ENCODE data around the gene NECTIN4.

The NECTIN4 gene

DNA sequence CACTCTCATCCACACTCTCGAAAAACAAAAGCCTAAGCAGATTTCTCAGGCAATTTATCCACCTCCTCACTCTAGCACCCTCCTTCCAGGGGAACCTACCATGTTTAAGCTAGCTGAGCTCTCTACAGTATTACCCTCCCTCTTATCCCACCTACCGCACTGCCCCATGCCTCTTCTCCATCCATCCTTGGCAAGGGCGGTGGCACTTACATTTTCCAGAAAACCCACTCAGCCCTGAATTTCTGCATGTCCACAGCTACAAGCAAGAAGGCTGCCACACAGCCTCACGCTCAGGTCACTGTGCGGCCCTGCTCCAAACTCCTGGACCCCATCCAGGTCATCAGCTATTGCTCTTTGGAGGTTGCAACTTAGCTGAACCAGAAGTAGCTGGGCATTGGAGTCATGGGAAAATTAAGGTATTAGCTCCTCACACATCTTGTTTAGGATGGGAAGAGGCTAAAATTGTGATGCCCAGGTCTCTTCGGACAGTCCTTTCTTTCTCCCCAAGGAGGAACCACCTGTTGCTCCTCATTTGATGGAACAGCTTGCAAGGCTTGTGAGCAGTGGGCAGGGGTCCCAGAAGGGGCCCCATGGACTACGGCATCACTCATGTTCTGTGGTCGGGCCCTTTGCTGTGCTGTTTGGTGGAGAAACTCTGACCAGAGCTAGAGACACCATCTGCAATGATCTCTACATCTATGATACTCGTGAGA lies 9.9 kb upstream of the NECTIN4 start:
- H3K79me2 ChIP-seq (ENCODE audit: insufficient read depth, low read length): peaks cover 17% of the 10 kb centered on the region
- H3K9me3 ChIP-seq (ENCODE audit: insufficient read depth, low read length, severe bottlenecking): no peaks in the 10 kb centered on the region
- no peak overlapping the region for H3K27ac ChIP-seq (ENCODE audit: low read length)
- no peak for ATAC-seq (ENCODE audit: insufficient read depth, low read depth)
- H3K9ac ChIP-seq (ENCODE audit: low read depth, low read length): no peak overlapping the region
- H3K4me3 ChIP-seq (ENCODE audit: low read depth in 1 of 2, low read length in 2 of 2): peak overlapping the region in 1 of 2 experiments; percentile 64; a peak in 2 of 4 replicates
- TF ChIP-seq EZH2 (IDR thresholded peaks at IDR 0.05; ENCODE audit: borderline replicate concordance, low read depth, low read length, severe bottlenecking): no peak
- TF ChIP-seq, protein P1, sequence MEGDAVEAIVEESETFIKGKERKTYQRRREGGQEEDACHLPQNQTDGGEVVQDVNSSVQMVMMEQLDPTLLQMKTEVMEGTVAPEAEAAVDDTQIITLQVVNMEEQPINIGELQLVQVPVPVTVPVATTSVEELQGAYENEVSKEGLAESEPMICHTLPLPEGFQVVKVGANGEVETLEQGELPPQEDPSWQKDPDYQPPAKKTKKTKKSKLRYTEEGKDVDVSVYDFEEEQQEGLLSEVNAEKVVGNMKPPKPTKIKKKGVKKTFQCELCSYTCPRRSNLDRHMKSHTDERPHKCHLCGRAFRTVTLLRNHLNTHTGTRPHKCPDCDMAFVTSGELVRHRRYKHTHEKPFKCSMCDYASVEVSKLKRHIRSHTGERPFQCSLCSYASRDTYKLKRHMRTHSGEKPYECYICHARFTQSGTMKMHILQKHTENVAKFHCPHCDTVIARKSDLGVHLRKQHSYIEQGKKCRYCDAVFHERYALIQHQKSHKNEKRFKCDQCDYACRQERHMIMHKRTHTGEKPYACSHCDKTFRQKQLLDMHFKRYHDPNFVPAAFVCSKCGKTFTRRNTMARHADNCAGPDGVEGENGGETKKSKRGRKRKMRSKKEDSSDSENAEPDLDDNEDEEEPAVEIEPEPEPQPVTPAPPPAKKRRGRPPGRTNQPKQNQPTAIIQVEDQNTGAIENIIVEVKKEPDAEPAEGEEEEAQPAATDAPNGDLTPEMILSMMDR (IDR thresholded peaks at IDR 0.05; ENCODE audit: borderline replicate concordance, extremely low read depth, low read length, poor library complexity, severe bottlenecking): no peak
- peaks cover 36% of the 10 kb centered on the region for H3K36me3 ChIP-seq (ENCODE audit: insufficient read depth, low read length)
- peak overlapping the region; percentile 89 for H3K4me2 ChIP-seq (ENCODE audit: insufficient read depth, low read length)
- peaks cover 24% of the 10 kb centered on the region for H3K4me1 ChIP-seq (ENCODE audit: insufficient read depth, low read length)
- no peak overlapping the region for H2AFZ ChIP-seq (ENCODE audit: low read depth, low read length)
- DNase-seq: no peak
- H4K20me1 ChIP-seq (ENCODE audit: insufficient read depth, low read length): peaks cover 14% of the 10 kb centered on the region
- H3K27me3 ChIP-seq (ENCODE audit: insufficient read depth, low read length, poor library complexity): no peaks in the 10 kb centered on the region

DNA sequence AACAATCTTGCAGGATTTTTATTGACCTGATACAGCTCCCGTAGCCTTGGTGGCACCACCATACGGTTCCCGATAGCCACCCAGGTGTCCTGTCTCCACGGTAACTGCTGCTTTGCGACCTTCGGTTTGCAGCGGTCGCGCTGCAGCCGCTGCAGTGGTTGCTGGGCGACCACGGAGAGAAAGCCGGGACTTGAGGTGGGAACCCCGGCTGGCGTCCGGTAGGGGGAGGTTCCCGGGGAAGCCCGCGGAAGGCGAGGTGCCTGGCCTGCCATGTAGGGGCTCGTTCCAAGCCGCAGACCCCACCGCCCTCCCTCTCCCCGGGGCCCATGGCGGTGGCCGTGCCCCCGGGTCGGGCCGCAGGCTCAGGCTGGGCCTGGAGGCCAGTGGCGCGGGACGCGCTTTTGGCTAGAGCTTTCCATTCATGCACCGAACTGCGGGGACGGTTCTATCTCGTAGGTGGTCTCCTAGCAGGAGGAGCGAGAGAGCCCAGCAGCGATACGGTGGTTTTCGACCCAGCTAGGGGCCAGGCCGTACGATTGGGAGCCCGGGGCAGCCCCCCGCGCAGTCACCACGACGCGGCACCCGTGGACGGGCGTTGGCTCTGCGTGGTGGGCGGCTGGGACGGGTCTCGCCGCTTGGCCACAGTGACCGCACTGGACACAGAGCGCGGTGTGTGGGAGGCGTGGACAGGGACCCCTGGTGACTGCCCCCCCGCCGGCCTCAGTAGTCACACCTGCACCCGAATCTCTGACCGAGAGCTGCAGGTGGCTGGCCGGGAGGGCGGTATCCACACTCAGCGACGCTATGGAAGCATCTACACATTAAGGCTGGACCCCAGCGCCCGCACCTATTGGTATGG lies 9.1 kb upstream of the NECTIN4 start, which contains the start of gene KLHDC9:
Gene KLHDC9 (plus strand): TSS at position 152 of the 859 bp plus-strand sequence. CDS start 175 bp downstream, at position 327.
- peak within 1 kb of the TSS; percentile 65 for H3K27ac ChIP-seq (ENCODE audit: low read length)
- H3K4me1 ChIP-seq (ENCODE audit: insufficient read depth, low read length): peaks cover 24% of the 10 kb centered on the region
- DNase-seq (peak; percentile 89), ATAC-seq (ENCODE audit: insufficient read depth, low read depth) (peak; percentile 87)
- peak within 1 kb of the TSS; percentile 57 for H3K9ac ChIP-seq (ENCODE audit: low read depth, low read length)
- H3K36me3 ChIP-seq (ENCODE audit: insufficient read depth, low read length): peaks cover 31% of the 10 kb centered on the region
- TF ChIP-seq, protein P1 (IDR thresholded peaks at IDR 0.05; ENCODE audit: borderline replicate concordance, extremely low read depth, low read length, poor library complexity, severe bottlenecking): peak; percentile 26
- no peak for TF ChIP-seq EZH2 (IDR thresholded peaks at IDR 0.05; ENCODE audit: borderline replicate concordance, low read depth, low read length, severe bottlenecking)
- H2AFZ ChIP-seq (ENCODE audit: low read depth, low read length): peak within 1 kb of the TSS; percentile 73
- H4K20me1 ChIP-seq (ENCODE audit: insufficient read depth, low read length): peaks cover 14% of the 10 kb centered on the region
- H3K27me3 ChIP-seq (ENCODE audit: insufficient read depth, low read length, poor library complexity): no peaks in the 10 kb centered on the region
- H3K9me3 ChIP-seq (ENCODE audit: insufficient read depth, low read length, severe bottlenecking): no peaks in the 10 kb centered on the region
- peaks cover 10% of the 10 kb centered on the region for H3K79me2 ChIP-seq (ENCODE audit: insufficient read depth, low read length)
- peak within 1 kb of the TSS; percentile 19 to 64; a peak in 3 of 4 replicates for H3K4me3 ChIP-seq (ENCODE audit: low read depth in 1 of 2, low read length in 2 of 2)
- H3K4me2 ChIP-seq (ENCODE audit: insufficient read depth, low read length): peak within 1 kb of the TSS; percentile 89

DNA sequence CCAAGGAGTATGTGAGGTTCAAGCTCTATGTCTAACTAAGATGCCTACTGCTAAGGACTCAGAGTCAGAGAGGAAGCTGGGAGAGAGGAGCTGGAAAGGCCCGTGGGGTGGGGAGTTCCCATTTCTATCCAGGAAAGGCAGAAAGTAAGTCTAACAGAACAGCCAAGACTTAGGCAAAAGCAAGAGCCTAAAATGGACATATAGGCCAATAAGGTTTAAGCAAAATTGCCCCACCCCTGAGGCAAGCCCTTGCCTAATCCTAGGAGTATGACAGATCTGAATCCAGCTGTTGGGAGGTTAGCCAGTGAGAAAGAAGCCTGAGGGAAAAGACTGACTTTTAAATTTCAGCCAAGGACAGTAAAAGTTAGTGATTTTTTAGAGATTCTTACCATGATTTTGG lies 7.2 kb upstream of the NECTIN4 start:
- H3K79me2 ChIP-seq (ENCODE audit: insufficient read depth, low read length): no peaks in the 10 kb centered on the region
- no peak overlapping the region for H3K4me3 ChIP-seq (ENCODE audit: low read depth in 1 of 2, low read length in 2 of 2)
- H2AFZ ChIP-seq (ENCODE audit: low read depth, low read length): no peak overlapping the region
- H3K36me3 ChIP-seq (ENCODE audit: insufficient read depth, low read length): peaks cover 21% of the 10 kb centered on the region
- no peak for TF ChIP-seq EZH2 (IDR thresholded peaks at IDR 0.05; ENCODE audit: borderline replicate concordance, low read depth, low read length, severe bottlenecking)
- TF ChIP-seq, protein P1 (IDR thresholded peaks at IDR 0.05; ENCODE audit: borderline replicate concordance, extremely low read depth, low read length, poor library complexity, severe bottlenecking): no peak
- no peak overlapping the region for H3K9ac ChIP-seq (ENCODE audit: low read depth, low read length)
- ATAC-seq (ENCODE audit: insufficient read depth, low read depth) (no peak), DNase-seq (no peak)
- H3K4me2 ChIP-seq (ENCODE audit: insufficient read depth, low read length): no peak overlapping the region
- H3K27ac ChIP-seq (ENCODE audit: low read length): no peak overlapping the region
- no peaks in the 10 kb centered on the region for H3K27me3 ChIP-seq (ENCODE audit: insufficient read depth, low read length, poor library complexity)
- H3K4me1 ChIP-seq (ENCODE audit: insufficient read depth, low read length): peaks cover 24% of the 10 kb centered on the region
- H3K9me3 ChIP-seq (ENCODE audit: insufficient read depth, low read length, severe bottlenecking): no peaks in the 10 kb centered on the region
- H4K20me1 ChIP-seq (ENCODE audit: insufficient read depth, low read length): 0 out of 2 replicates have a peak, but pooled peaks cover 6% of the 10 kb centered on the region
